Body of pancreas (tissue), 4 donors: ENCODE results near the gene ZNF880. TPM values are rescaled to one million over a fixed set of nuclear protein-coding genes. Genes with fewer than 3 reads are reported as not detected.

Source experiments
- ATAC-seq: fragments of 150-250 bp; one replicate; pipeline ENCODE4 v1.9.1; 2016
- DNase-seq, 4 donors: peaks; one replicate each; pipeline ENCODE4 v3.0.0-alpha.2; 2019
- H3K27ac ChIP-seq, 4 donors: fragments of 200-600 bp; sonication (generic); 1 replicate in 3 of 4; 2 replicates in 1 of 4; pipeline versions ENCODE4 v1.5.1 to v1.6.1; 2016 to 2019; ENCODE audit warnings: mild to moderate bottlenecking in 1 of 4, mixed read lengths in 1 of 4, moderate library complexity in 1 of 4
- H3K27me3 ChIP-seq, 2 donors: fragments of 200-600 bp; sonication (generic); one replicate each; pipeline ENCODE4 v1.6.0; 2016; ENCODE audit warnings: mild to moderate bottlenecking in 1 of 2
- H3K36me3 ChIP-seq, 2 donors: fragments of 200-600 bp; sonication (generic); replicated peaks in 1 of 2; 2 replicates each; pipeline ENCODE4 v1.5.1; 2016; ENCODE audit warnings: low read depth in 2 of 2; ENCODE audit not compliant: insufficient read depth in 1 of 2
- H3K4me1 ChIP-seq: fragments of 200-600 bp; sonication (generic); one replicate; pipeline ENCODE4 v1.6.0; 2016
- H3K4me3 ChIP-seq, 2 donors: fragments of 200-600 bp; sonication (generic); 1 replicate in 1 of 2; 2 replicates in 1 of 2; pipeline ENCODE4 v1.5.1; 2016 to 2019
- H3K9me3 ChIP-seq, 3 donors: fragments of 200-600 bp; sonication (generic); 1 replicate in 2 of 3; 2 replicates in 1 of 3; pipeline ENCODE4 v1.5.1; 2016
- POLR2A ChIP-seq, 3 donors: fragments of 450-650 bp; IDR thresholded peaks; one replicate each; pipeline ENCODE4 v1.6.1; 2016; ENCODE audit warnings: antibody characterized with exemption in 3 of 3, mild to moderate bottlenecking in 2 of 3
- WGBS, 2 donors: methylation state at CpG; one replicate each; pipeline ENCODE4 v1.1.5; 2017; 5-methylcytosine and 5-hydroxymethylcytosine counted together
- intact Hi-C: fragments of 100-400 bp; cut with DNase I; formaldehyde crosslinking; loops from one replicate; pipeline ENCODE4 v1.15.1; 2023
- small RNA-seq: library from RNA; depleted of rRNA; stranded (forward); fragments of <200 nt; gene quantifications from one replicate; pipeline ENCODE3, GENCODE V24; 2016
- total RNA-seq, 2 donors: library from RNA; depleted of rRNA; stranded (reverse); fragments of >200 nt; gene quantifications; one replicate each; pipeline ENCODE4 v1.1.0, GENCODE V29; 2016
- TF ChIP-seq, protein P1 (sequence below), 7 experiments: fragments of 450-650 bp in 4 of 7; fragments of 200-600 bp in 3 of 7; sonication (generic) in 3 of 7; IDR thresholded peaks; one replicate each; pipeline ENCODE4 v1.5.1; 2016 to 2019; ENCODE audit warnings: antibody characterized with exemption in 7 of 7

Gene ZNF880
- total RNA-seq, 2 donors from 2014 or later, result 12.2 to 17.8 TPM

DNA sequence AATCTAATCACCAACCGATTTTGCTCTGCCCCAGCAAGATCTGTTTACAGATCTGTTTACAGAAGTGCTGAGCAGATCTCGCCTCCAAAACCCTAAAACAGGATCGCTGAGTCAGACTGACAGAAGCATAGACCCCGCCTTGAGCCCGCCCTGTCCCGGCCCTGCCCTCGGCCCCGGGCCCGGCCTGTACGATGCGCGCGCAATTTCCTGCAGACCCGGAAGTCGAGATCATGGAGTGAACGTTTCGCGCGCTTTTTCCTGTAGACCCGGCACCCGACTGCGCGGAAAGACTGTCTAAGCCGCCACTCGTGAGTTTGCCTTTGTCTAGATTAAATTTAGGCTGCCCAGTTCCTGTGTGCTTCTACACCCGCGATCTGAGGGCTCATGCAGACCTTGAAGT, 59.2 kb downstream of the ZNF880 start, which contains the start of gene ZNF534:
Gene ZNF534 (plus strand): TSS at position 212 of the 400 bp plus-strand sequence. CDS start 2,327 bp downstream, outside the sequence.
- 36 to 59% methylated on average over 20 to 26 of the region's 27 CpGs for WGBS, 2 donors
- Histone ChIP-seq H3K36me3 (no peaks in the 10 kb centered on the region), H3K4me3 (no peak within 1 kb of the TSS)

More for the DNA sequence above, 59.2 kb downstream of the ZNF880 start, which contains the start of gene ZNF534:
- TF ChIP-seq, protein P1, sequence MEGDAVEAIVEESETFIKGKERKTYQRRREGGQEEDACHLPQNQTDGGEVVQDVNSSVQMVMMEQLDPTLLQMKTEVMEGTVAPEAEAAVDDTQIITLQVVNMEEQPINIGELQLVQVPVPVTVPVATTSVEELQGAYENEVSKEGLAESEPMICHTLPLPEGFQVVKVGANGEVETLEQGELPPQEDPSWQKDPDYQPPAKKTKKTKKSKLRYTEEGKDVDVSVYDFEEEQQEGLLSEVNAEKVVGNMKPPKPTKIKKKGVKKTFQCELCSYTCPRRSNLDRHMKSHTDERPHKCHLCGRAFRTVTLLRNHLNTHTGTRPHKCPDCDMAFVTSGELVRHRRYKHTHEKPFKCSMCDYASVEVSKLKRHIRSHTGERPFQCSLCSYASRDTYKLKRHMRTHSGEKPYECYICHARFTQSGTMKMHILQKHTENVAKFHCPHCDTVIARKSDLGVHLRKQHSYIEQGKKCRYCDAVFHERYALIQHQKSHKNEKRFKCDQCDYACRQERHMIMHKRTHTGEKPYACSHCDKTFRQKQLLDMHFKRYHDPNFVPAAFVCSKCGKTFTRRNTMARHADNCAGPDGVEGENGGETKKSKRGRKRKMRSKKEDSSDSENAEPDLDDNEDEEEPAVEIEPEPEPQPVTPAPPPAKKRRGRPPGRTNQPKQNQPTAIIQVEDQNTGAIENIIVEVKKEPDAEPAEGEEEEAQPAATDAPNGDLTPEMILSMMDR (IDR thresholded peaks at IDR 0.05), result no peak
- no peak for TF ChIP-seq POLR2A (IDR thresholded peaks at IDR 0.05)
- intact Hi-C loops, result no loop called here
- DNase-seq (no peak), ATAC-seq (no peak)
- no peaks in the 10 kb centered on the region for H3K4me1 ChIP-seq
- no peaks in the 10 kb centered on the region for H3K27me3 ChIP-seq
- peaks cover 0 to 46% (median 0%) of the 10 kb centered on the region in 3 donors for H3K9me3 ChIP-seq
- no peak within 1 kb of the TSS for H3K27ac ChIP-seq

Small RNA genes lying within 50 kb of the gene (small RNA-seq; reads per million reads assigned to genes)
- gene AC010332.1, result not detected

Other genes starting within 250 kb of the ZNF880 start
- gene ZNF616, start 230.0 kb upstream of the ZNF880 start, total RNA-seq, result 1 to 10 TPM; 3.6 to 6.2 TPM
- gene ZNF836, start 198.3 kb upstream of the ZNF880 start, total RNA-seq, result 10 to 100 TPM in 1 of 2 donors, 1 to 10 TPM in 1; 2.0 to 12.2 TPM
- gene PPP2R1A, start 179.9 kb upstream of the ZNF880 start, total RNA-seq, result 100 to 1,000 TPM in 1 of 2 donors, 10 to 100 TPM in 1; 50.8 to 119 TPM
- 1 to 10 TPM; 2.0 to 4.9 TPM for gene ZNF766, start 100.3 kb upstream of the ZNF880 start, total RNA-seq
- 1 to 10 TPM; 6.3 to 8.6 TPM for gene ZNF480, start 72.8 kb upstream of the ZNF880 start, total RNA-seq
- under 1 TPM in 1 of 2 donors, not detected in 1; 0.78 TPM for gene ZNF610, start 33.7 kb upstream of the ZNF880 start, total RNA-seq
- 10 to 100 TPM in 1 of 2 donors, 1 to 10 TPM in 1; 6.9 to 13.7 TPM for gene ZNF528, start 27.9 kb downstream of the ZNF880 start, total RNA-seq
- gene ZNF534, start 59.2 kb downstream of the ZNF880 start, total RNA-seq, result not detected
- gene ZNF578, start 83.6 kb downstream of the ZNF880 start, total RNA-seq, result 1 to 10 TPM in 1 of 2 donors, not detected in 1; 3.4 TPM
- gene ZNF808, start 157.7 kb downstream of the ZNF880 start, total RNA-seq, result 10 to 100 TPM in 1 of 2 donors, 1 to 10 TPM in 1; 9.3 to 10.9 TPM
- 10 to 100 TPM in 1 of 2 donors, 1 to 10 TPM in 1; 6.5 to 10.9 TPM for gene ZNF701, start 200.4 kb downstream of the ZNF880 start, total RNA-seq